Lower lobe of right lung (tissue), 2 donors: ENCODE data around the gene KRT26. TPM values are rescaled to one million over a fixed set of nuclear protein-coding genes. Genes with fewer than 3 reads are reported as not detected.

Source experiments
- ATAC-seq, 2 donors: fragments of 200-7000 bp; cut with Tn5 transposase; one replicate each; pipeline ENCODE4 v1.9.1; 2020 to 2022; ENCODE audit warnings: mild to moderate bottlenecking in 2 of 2, moderate library complexity in 2 of 2
- DNase-seq: peaks from one replicate; pipeline ENCODE4 v3.0.0-alpha.2; 2020
- H3K27ac ChIP-seq: fragments of 200-600 bp; one replicate; pipeline ENCODE4 v1.8.0; 2022
- H3K27me3 ChIP-seq: fragments of 200-600 bp; one replicate; pipeline ENCODE4 v1.8.0; 2022; ENCODE audit warnings: low read depth
- H3K36me3 ChIP-seq: fragments of 200-600 bp; one replicate; pipeline ENCODE4 v1.8.0; 2022; ENCODE audit warnings: mild to moderate bottlenecking
- H3K4me1 ChIP-seq: fragments of 200-600 bp; one replicate; pipeline ENCODE4 v1.8.0; 2022
- H3K4me3 ChIP-seq: fragments of 200-600 bp; one replicate; pipeline ENCODE4 v1.8.0; 2022; ENCODE audit warnings: mild to moderate bottlenecking
- H3K9me3 ChIP-seq: fragments of 200-600 bp; one replicate; pipeline ENCODE4 v1.8.0; 2022
- intact Hi-C: fragments of 100-400 bp; cut with DNase I; formaldehyde crosslinking; loops from one replicate; pipeline ENCODE4 v1.11.0; 2022
- total RNA-seq: library from RNA; stranded (reverse); fragmentation: NEBNext Ultra II Directional; extraction: Animal tissue kit (Norgen Biotek cat#: 25700); gene quantifications from one replicate; pipeline ENCODE4 v1.2.1, GENCODE V29; 2021
- TF ChIP-seq, protein P1 (sequence below): fragments of 200-600 bp; IDR thresholded peaks from one replicate; pipeline ENCODE4 v1.8.0; 2022; ENCODE audit warnings: antibody characterized with exemption, mild to moderate bottlenecking
- donor health status: DM: no; HTN: yes; CAD: no; lungs with severe emphysema.

The KRT26 gene
- total RNA-seq, 1 donor from 2014 or later, result not detected

DNA sequence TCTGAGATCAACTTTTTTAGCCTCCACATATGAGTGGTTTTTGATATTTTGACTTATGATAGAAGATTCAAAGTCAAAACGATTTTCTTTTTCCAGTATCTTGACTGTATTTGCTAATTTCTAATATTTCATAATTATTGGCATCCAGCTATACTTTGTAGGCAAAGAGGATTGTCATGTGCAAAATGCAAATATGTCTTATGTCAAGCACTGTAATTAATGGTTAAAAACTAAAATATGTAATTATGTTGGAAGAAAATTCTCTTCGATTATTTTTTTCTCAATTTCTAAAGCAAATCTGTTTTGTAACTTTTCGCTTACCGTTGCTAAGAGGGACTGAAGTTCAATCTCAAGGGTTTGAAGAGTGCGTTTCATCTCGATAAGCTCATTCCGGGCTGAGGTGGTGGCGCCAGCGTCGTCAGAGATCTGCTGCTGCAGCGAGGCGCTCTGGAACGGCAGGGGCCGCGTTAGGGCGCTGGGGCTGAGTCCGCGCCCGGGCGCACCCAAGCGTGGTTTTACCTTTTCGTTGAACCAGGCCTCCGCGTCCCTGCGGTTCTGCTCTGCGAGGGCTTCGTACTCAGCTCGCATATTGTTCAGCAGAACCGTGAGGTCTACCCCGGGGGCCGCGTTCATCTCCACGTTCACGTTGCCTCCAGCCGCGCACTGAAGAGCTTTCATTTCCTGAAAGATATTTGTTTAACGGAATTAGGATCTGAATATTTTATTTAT lies 7.3 kb upstream of the KRT26 start:
- TF ChIP-seq, protein P1, sequence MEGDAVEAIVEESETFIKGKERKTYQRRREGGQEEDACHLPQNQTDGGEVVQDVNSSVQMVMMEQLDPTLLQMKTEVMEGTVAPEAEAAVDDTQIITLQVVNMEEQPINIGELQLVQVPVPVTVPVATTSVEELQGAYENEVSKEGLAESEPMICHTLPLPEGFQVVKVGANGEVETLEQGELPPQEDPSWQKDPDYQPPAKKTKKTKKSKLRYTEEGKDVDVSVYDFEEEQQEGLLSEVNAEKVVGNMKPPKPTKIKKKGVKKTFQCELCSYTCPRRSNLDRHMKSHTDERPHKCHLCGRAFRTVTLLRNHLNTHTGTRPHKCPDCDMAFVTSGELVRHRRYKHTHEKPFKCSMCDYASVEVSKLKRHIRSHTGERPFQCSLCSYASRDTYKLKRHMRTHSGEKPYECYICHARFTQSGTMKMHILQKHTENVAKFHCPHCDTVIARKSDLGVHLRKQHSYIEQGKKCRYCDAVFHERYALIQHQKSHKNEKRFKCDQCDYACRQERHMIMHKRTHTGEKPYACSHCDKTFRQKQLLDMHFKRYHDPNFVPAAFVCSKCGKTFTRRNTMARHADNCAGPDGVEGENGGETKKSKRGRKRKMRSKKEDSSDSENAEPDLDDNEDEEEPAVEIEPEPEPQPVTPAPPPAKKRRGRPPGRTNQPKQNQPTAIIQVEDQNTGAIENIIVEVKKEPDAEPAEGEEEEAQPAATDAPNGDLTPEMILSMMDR, result no peak
- DNase-seq (peak; percentile 80), ATAC-seq (peak; percentile 93 to 97)
- no peaks in the 10 kb centered on the region for H3K9me3 ChIP-seq
- no peaks in the 10 kb centered on the region for H3K36me3 ChIP-seq
- H3K4me3 ChIP-seq, result peak overlapping the region; percentile 32
- peaks cover 8% of the 10 kb centered on the region for H3K27me3 ChIP-seq
- intact Hi-C loops, result no loop called here
- H3K27ac ChIP-seq, result peak overlapping the region; percentile 37
- H3K4me1 ChIP-seq, result no peaks in the 10 kb centered on the region

DNA sequence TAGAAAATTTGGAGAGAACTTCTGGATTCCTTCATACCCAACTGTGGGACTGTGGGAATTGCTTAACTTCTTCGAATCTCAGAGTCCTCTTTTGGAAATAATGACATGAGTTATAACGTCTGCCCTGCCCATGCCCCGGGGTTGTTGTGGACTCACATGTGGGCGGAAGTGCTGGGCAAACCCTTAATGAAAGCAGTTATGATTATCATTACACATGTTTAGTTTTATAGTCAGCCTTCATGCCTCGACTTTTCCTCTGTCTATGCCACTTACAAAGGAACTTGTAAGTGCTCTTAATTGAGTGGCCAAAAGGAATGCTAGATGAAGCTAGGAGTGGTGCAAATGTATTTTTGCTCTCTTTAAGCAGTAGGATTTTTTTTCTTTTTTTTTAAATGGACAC lies 6.5 kb upstream of the KRT26 start:
- DNase-seq, result no peak
- TF ChIP-seq, protein P1, result no peak
- no peak overlapping the region for H3K27ac ChIP-seq
- peaks cover 8% of the 10 kb centered on the region for H3K27me3 ChIP-seq
- H3K4me3 ChIP-seq, result no peak overlapping the region
- ATAC-seq, result peak; percentile 61 to 87
- no peaks in the 10 kb centered on the region for H3K9me3 ChIP-seq
- intact Hi-C loops, result no loop called here
- H3K4me1 ChIP-seq, result no peaks in the 10 kb centered on the region
- no peaks in the 10 kb centered on the region for H3K36me3 ChIP-seq

DNA sequence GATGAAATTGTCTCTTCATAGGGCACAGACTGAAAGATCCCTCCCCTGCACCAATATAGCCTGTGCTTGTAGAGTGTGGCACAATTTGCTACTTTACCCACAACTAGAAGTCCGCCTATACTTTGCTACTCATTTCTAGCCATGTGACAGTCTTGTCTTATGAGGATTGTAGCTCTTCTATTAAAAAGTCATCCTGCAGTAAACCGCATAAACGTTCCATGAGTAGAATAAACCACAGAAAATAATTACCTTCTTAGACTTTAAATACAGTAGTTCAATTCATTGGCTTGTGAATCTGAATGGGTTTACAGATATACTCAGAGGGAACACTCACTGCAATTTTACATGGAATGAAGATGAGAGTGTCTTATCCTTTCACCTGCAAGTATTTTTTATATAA lies 6.0 kb upstream of the KRT26 start:
- intact Hi-C loops, result no loop called here
- TF ChIP-seq, protein P1, result no peak
- no peak overlapping the region for H3K27ac ChIP-seq
- ATAC-seq (no peak), DNase-seq (no peak)
- H3K9me3 ChIP-seq, result no peaks in the 10 kb centered on the region
- no peak overlapping the region for H3K4me3 ChIP-seq
- no peaks in the 10 kb centered on the region for H3K36me3 ChIP-seq
- peaks cover 8% of the 10 kb centered on the region for H3K27me3 ChIP-seq
- H3K4me1 ChIP-seq, result no peaks in the 10 kb centered on the region

DNA sequence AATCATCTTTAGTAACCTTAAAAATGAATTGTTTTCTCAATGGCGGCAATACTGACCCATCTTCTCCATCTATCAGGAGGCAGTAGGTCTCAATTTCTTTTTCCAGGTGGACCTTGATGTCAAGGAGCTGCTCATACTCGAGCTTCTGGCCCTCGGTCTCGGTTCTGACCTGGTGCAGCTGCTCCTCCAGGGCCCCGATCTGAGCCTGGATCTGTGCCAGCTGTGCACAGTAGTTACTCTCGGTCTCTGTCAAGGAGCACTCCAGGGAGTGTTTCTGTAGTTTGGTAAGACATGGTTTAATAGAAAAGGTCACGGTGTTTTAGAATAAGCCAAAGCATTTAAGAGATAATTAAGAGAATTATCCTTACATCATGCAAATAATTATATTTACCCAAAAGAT lies 5.5 kb upstream of the KRT26 start:
- H3K27me3 ChIP-seq, result peaks cover 8% of the 10 kb centered on the region
- intact Hi-C loops, result no loop called here

DNA sequence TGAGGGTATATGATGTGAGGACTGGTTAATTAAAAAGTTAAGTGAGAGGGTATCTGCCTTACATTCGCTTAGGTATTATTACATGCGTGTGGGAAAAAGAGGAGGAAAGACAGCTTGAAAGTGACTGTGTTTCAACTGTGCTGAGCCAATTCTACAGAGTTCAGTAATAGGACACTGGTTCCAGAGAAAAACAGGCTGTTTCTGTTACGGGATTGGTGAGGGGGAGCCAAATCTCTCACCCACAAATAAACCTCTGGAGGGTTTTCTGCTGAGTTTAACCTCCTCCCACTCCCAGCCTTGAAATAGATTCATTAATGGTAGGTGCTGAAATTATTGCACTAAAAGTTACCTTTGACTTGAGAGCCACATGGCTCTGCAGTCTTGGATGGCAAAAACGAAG lies 3.9 kb upstream of the KRT26 start:
- no peaks in the 10 kb centered on the region for H3K4me1 ChIP-seq
- no peak overlapping the region for H3K27ac ChIP-seq
- no peak overlapping the region for H3K4me3 ChIP-seq
- H3K27me3 ChIP-seq, result peaks cover 12% of the 10 kb centered on the region
- H3K36me3 ChIP-seq, result no peaks in the 10 kb centered on the region
- ATAC-seq, result no peak
- DNase-seq, result no peak
- no peaks in the 10 kb centered on the region for H3K9me3 ChIP-seq
- intact Hi-C loops, result no loop called here
- TF ChIP-seq, protein P1, result no peak

More for the DNA sequence above, 5.5 kb upstream of the KRT26 start:
- Histone ChIP-seq H3K4me1 (no peaks in the 10 kb centered on the region), H3K4me3 (no peak overlapping the region), H3K36me3 (no peaks in the 10 kb centered on the region), H3K27ac (no peak overlapping the region), H3K9me3 (no peaks in the 10 kb centered on the region)
- no peak for ATAC-seq
- no peak for DNase-seq
- TF ChIP-seq, protein P1, result no peak
